ENCODE results near the gene TIA1.

TIA1 gene

GRCh38 chr2:70258532-70258875 lies 10.1 kb upstream of the TIA1 start:
- Histone ChIP-seq H3K4me1 (peaks cover 46% of the 10 kb centered on the region), H3K36me3 (peaks cover 17% of the 10 kb centered on the region), H3K27me3 (no peaks in the 10 kb centered on the region), H4K20me1 (peaks cover 8% of the 10 kb centered on the region; the same call in 1 of the 2 replicates), H3K4me2 (peak overlapping the region; percentile 93), H3K9ac (peak overlapping the region; percentile 81), H3K9me3 (no peaks in the 10 kb centered on the region), H3K27ac (peak overlapping the region; percentile 74), H3K4me3 (peak overlapping the region; percentile 78)
- no peak for TF ChIP-seq Cebpa-rat (IDR thresholded peaks at IDR 0.05)

GRCh38 chr2:70255637-70256314 lies 7.3 kb upstream of the TIA1 start:
- Histone ChIP-seq H3K4me2 (no peak overlapping the region), H3K27ac (no peak overlapping the region), H3K4me3 (no peak overlapping the region), H3K4me1 (peaks cover 32% of the 10 kb centered on the region), H3K27me3 (no peaks in the 10 kb centered on the region), H3K36me3 (peaks cover 7% of the 10 kb centered on the region; the same call in 1 of the 2 replicates), H3K9ac (no peak overlapping the region), H3K9me3 (no peaks in the 10 kb centered on the region), H4K20me1 (peaks cover 8% of the 10 kb centered on the region; the same call in 1 of the 2 replicates)
- TF ChIP-seq Cebpa-rat (IDR thresholded peaks at IDR 0.05), result no peak

GRCh38 chr2:70250434-70250833 lies 2.0 kb upstream of the TIA1 start:
- H3K4me3 ChIP-seq, result no peak overlapping the region
- H4K20me1 ChIP-seq, result peaks cover 19% of the 10 kb centered on the region
- H3K4me2 ChIP-seq, result no peak overlapping the region
- no peak overlapping the region for H3K27ac ChIP-seq
- no peak for TF ChIP-seq Cebpa-rat (IDR thresholded peaks at IDR 0.05)
- no peak overlapping the region for H3K9ac ChIP-seq
- no peaks in the 10 kb centered on the region for H3K9me3 ChIP-seq
- peaks cover 19% of the 10 kb centered on the region for H3K4me1 ChIP-seq
- no peaks in the 10 kb centered on the region for H3K27me3 ChIP-seq
- peaks cover 7% of the 10 kb centered on the region; the same call in 1 of the 2 replicates for H3K36me3 ChIP-seq

GRCh38 chr2:70247364-70248180 lies 856 bp downstream of the TIA1 start:
- H3K4me2 ChIP-seq, result peak overlapping the region; percentile 93
- no peak for TF ChIP-seq Cebpa-rat (IDR thresholded peaks at IDR 0.05)
- H3K36me3 ChIP-seq, result peaks cover 35% of the 10 kb centered on the region
- no peaks in the 10 kb centered on the region for H3K9me3 ChIP-seq
- H3K9ac ChIP-seq, result peak overlapping the region; percentile 99
- peaks cover 47% of the 10 kb centered on the region for H4K20me1 ChIP-seq
- H3K4me1 ChIP-seq, result peaks cover 42% of the 10 kb centered on the region
- H3K27me3 ChIP-seq, result no peaks in the 10 kb centered on the region
- H3K4me3 ChIP-seq, result peak overlapping the region; percentile 75
- peak overlapping the region; percentile 99 for H3K27ac ChIP-seq

GRCh38 chr2:70243806-70244584 lies 4.4 kb downstream of the TIA1 start:
- Histone ChIP-seq H3K4me3 (no peak overlapping the region), H3K9me3 (no peaks in the 10 kb centered on the region), H4K20me1 (peaks cover 83% of the 10 kb centered on the region), H3K9ac (no peak overlapping the region), H3K4me2 (peak overlapping the region; percentile 93), H3K27ac (no peak overlapping the region), H3K36me3 (peaks cover 70% of the 10 kb centered on the region), H3K27me3 (no peaks in the 10 kb centered on the region), H3K4me1 (peaks cover 52% of the 10 kb centered on the region)
- TF ChIP-seq Cebpa-rat (IDR thresholded peaks at IDR 0.05), result no peak

GRCh38 chr2:70242552-70242951 lies 5.9 kb downstream of the TIA1 start:
- H3K9ac ChIP-seq, result no peak overlapping the region
- peaks cover 98% of the 10 kb centered on the region for H4K20me1 ChIP-seq
- peaks cover 52% of the 10 kb centered on the region for H3K4me1 ChIP-seq
- no peaks in the 10 kb centered on the region for H3K27me3 ChIP-seq
- no peak overlapping the region for H3K27ac ChIP-seq
- no peaks in the 10 kb centered on the region for H3K9me3 ChIP-seq
- TF ChIP-seq Cebpa-rat (IDR thresholded peaks at IDR 0.05), result no peak
- H3K4me2 ChIP-seq, result 0 out of 2 replicates have a peak overlapping the region, but pooled peaks have one; percentile 10
- no peak overlapping the region for H3K4me3 ChIP-seq
- H3K36me3 ChIP-seq, result peaks cover 85% of the 10 kb centered on the region

GRCh38 chr2:70241340-70241739 lies 7.1 kb downstream of the TIA1 start:
- H3K4me3 ChIP-seq, result no peak overlapping the region
- H3K36me3 ChIP-seq, result peaks cover 97% of the 10 kb centered on the region
- no peak for TF ChIP-seq Cebpa-rat (IDR thresholded peaks at IDR 0.05)

GRCh38 chr2:70240599-70240998 lies 7.8 kb downstream of the TIA1 start:
- Histone ChIP-seq H3K27me3 (no peaks in the 10 kb centered on the region), H3K9me3 (no peaks in the 10 kb centered on the region), H3K9ac (no peak overlapping the region), H3K36me3 (peaks cover 99% of the 10 kb centered on the region), H3K4me1 (peaks cover 42% of the 10 kb centered on the region), H3K27ac (no peak overlapping the region), H3K4me2 (no peak overlapping the region), H3K4me3 (no peak overlapping the region), H4K20me1 (peaks cover 100% of the 10 kb centered on the region)
- no peak for TF ChIP-seq Cebpa-rat (IDR thresholded peaks at IDR 0.05)

More at GRCh38 chr2:70241340-70241739, 7.1 kb downstream of the TIA1 start:
- Histone ChIP-seq H3K4me2 (peak overlapping the region; percentile 32), H3K9me3 (no peaks in the 10 kb centered on the region), H3K4me1 (peaks cover 49% of the 10 kb centered on the region), H3K9ac (no peak overlapping the region), H4K20me1 (peaks cover 100% of the 10 kb centered on the region), H3K27ac (no peak overlapping the region), H3K27me3 (no peaks in the 10 kb centered on the region)

GRCh38 chr2:70233926-70234325 lies 14.5 kb downstream of the TIA1 start:
- Histone ChIP-seq H3K4me3 (no peak overlapping the region), H3K9ac (no peak overlapping the region), H3K9me3 (no peaks in the 10 kb centered on the region), H3K4me1 (no peaks in the 10 kb centered on the region), H3K27me3 (no peaks in the 10 kb centered on the region), H4K20me1 (peaks cover 98% of the 10 kb centered on the region), H3K36me3 (peaks cover 99% of the 10 kb centered on the region), H3K4me2 (no peak overlapping the region), H3K27ac (no peak overlapping the region)
- TF ChIP-seq Cebpa-rat (IDR thresholded peaks at IDR 0.05), result no peak
